Upper lobe of right lung (tissue), 1 donor: ENCODE results near the gene TESK2. TPM values are rescaled to one million over a fixed set of nuclear protein-coding genes. Genes with fewer than 3 reads are reported as not detected.

Experiments
- ATAC-seq: fragments of 200-7000 bp; cut with Tn5 transposase; one replicate; pipeline ENCODE4 v1.9.1; 2020; ENCODE audit warnings: mild to moderate bottlenecking, moderate library complexity
- DNase-seq: peaks from one replicate; pipeline ENCODE4 v3.0.0-alpha.2; 2020
- H3K27ac ChIP-seq: fragments of 200-600 bp; one replicate; pipeline ENCODE4 v1.8.0; 2022
- H3K27me3 ChIP-seq: fragments of 200-600 bp; one replicate; pipeline ENCODE4 v1.8.0; 2022; ENCODE audit warnings: mild to moderate bottlenecking
- H3K36me3 ChIP-seq: fragments of 200-600 bp; one replicate; pipeline ENCODE4 v1.8.0; 2022
- H3K4me1 ChIP-seq: fragments of 200-600 bp; one replicate; pipeline ENCODE4 v1.8.0; 2022
- H3K4me3 ChIP-seq: fragments of 200-600 bp; one replicate; pipeline ENCODE4 v1.8.0; 2022; ENCODE audit warnings: mild to moderate bottlenecking
- H3K9me3 ChIP-seq: fragments of 200-600 bp; one replicate; pipeline ENCODE4 v1.8.0; 2022
- intact Hi-C: fragments of 100-400 bp; cut with DNase I; formaldehyde crosslinking; loops from one replicate; pipeline ENCODE4 v1.11.0; 2022
- total RNA-seq: library from RNA; stranded (reverse); fragmentation: NEBNext Ultra II Directional; extraction: Animal tissue kit (Norgen Biotek cat#: 25700); gene quantifications from one replicate; pipeline ENCODE4 v1.2.1, GENCODE V29; 2021
- TF ChIP-seq, protein P1 (sequence below): fragments of 200-600 bp; IDR thresholded peaks from one replicate; pipeline ENCODE4 v1.8.0; 2022; ENCODE audit warnings: antibody characterized with exemption
- donor health status: DM: no; HTN: yes; CAD: no; lungs with severe emphysema.

TESK2 gene
- total RNA-seq, 1 donor from 2014 or later = 8.4 TPM

DNA sequence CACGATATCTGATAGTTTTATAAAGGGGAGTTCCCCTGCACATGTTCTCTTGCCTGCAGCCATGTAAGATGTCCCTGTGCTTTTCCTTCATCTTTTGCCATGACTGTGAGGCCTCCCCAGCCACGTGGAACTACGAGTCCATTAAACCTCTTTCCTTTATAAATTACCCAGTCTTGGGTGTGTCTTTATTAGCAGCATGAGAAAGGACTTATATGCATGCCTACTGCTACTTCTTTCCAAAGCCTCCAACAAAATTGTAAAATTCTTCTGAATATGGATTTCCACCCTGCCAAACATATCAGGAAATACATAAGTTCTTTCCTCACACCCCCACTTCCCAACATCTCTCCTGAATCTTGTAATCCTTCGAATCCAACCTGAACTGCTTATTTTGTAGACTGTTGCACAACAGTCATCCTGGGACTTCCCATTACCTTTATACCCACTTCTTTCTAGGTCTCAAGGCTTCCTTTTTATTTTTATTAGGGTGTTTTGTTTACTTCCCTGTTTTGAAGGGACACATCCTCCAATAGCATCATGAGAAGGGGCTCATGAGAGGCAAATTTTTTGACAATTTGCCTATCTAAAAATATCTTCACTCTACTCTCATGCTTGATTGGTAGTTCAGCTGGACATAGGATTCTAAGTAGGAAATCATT is 83.2 kb downstream of the TESK2 start:
- TF ChIP-seq, protein P1, sequence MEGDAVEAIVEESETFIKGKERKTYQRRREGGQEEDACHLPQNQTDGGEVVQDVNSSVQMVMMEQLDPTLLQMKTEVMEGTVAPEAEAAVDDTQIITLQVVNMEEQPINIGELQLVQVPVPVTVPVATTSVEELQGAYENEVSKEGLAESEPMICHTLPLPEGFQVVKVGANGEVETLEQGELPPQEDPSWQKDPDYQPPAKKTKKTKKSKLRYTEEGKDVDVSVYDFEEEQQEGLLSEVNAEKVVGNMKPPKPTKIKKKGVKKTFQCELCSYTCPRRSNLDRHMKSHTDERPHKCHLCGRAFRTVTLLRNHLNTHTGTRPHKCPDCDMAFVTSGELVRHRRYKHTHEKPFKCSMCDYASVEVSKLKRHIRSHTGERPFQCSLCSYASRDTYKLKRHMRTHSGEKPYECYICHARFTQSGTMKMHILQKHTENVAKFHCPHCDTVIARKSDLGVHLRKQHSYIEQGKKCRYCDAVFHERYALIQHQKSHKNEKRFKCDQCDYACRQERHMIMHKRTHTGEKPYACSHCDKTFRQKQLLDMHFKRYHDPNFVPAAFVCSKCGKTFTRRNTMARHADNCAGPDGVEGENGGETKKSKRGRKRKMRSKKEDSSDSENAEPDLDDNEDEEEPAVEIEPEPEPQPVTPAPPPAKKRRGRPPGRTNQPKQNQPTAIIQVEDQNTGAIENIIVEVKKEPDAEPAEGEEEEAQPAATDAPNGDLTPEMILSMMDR = no peak
- ATAC-seq (peak; percentile 39), DNase-seq (no peak)
- Histone ChIP-seq H3K4me1 (peaks cover 9% of the 10 kb centered on the region), H3K27me3 (no peaks in the 10 kb centered on the region), H3K27ac (no peak overlapping the region), H3K4me3 (no peak overlapping the region), H3K9me3 (no peaks in the 10 kb centered on the region), H3K36me3 (no peaks in the 10 kb centered on the region)
- intact Hi-C loops = no loop called here

DNA sequence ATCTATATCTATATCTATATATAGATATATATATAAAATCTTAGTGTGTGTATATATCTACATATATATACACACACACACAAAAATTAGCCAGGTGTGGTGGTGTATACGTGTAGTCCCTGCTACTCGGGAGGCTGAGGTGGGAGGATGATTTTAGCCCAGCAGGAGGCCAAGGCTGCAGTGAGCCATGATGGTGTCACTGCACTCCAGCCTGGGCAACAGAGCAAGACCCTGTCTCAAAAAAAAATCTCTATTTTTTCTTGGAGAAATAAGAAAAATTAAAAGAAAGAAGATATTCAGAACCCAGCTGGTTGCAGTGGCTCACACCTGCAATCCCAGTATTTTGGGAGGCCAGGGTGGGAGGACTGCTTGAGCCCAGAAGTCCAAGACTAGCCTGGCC is 85.3 kb downstream of the TESK2 start:
- DNase-seq (no peak), ATAC-seq (no peak)
- TF ChIP-seq, protein P1 = no peak
- Histone ChIP-seq H3K9me3 (no peaks in the 10 kb centered on the region), H3K27ac (no peak overlapping the region), H3K36me3 (no peaks in the 10 kb centered on the region), H3K4me1 (peaks cover 9% of the 10 kb centered on the region), H3K27me3 (no peaks in the 10 kb centered on the region), H3K4me3 (no peak overlapping the region)
- intact Hi-C loops = no loop called here

DNA sequence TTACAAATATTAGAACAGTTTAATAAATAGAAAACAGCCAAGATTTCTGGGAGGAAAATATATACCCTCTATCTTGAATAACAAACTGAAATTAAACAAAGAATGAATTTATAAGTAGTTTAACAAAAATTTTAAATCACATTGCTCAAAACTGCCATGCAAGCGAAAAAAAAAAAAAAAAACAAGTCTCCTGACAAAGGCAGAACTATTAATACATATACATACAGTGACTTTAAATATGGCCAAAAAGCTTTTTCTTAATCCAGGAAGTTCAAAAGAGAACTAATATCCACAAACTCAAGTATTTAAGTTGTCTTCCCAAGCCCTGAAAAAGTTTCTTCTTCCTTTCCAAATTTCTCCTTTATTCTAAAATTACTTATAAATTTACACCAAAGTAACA is 87.2 kb downstream of the TESK2 start:
- Histone ChIP-seq H3K4me3 (no peak overlapping the region), H3K27ac (no peak overlapping the region), H3K9me3 (no peaks in the 10 kb centered on the region), H3K27me3 (no peaks in the 10 kb centered on the region), H3K4me1 (peaks cover 9% of the 10 kb centered on the region), H3K36me3 (no peaks in the 10 kb centered on the region)
- no peak for ATAC-seq
- intact Hi-C loops = no loop called here
- TF ChIP-seq, protein P1 = no peak
- DNase-seq = no peak

DNA sequence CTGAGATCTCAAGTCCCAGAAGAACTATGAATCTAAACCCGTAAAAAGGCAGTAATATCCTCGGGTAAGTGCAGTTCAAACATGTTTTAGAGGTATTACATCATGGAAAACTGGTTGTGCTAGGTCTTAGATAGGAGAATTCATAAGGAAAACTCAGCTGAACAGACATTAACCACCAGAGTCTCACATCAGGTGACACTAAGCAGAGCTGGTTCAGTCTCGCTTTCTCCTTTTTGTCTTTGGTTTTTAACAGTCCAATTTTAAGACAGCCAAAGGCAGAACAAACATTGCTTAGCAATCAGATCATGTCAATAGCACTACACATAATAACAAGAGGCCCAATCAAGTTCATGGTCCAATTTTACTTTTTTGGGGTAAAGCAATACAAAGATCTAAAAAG is 87.7 kb downstream of the TESK2 start:
- intact Hi-C loops = no loop called here
- Histone ChIP-seq H3K9me3 (no peaks in the 10 kb centered on the region), H3K4me1 (peaks cover 9% of the 10 kb centered on the region), H3K36me3 (no peaks in the 10 kb centered on the region), H3K27me3 (no peaks in the 10 kb centered on the region), H3K27ac (no peak overlapping the region), H3K4me3 (no peak overlapping the region)
- DNase-seq (no peak), ATAC-seq (peak; percentile 62)
- TF ChIP-seq, protein P1 = no peak

DNA sequence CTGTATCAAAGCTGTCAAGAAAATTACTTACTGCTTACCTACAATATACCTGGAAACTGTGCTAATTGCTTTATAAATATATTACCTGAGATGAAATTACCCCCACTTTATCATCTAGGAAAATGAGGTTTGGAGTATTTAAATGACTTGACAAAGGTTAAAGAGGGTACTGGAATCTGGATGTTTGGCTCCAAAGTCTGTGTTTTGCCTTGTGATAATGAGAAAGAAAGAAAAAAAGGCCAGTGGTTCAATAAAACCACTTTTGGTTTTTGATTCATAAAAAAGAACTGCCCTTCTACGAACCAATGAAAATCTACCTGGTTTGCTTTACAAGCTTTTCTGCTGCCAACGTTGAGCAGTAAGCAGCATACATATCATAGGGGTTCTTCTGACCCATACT is 89.4 kb downstream of the TESK2 start:
- intact Hi-C loops = no loop called here
- Histone ChIP-seq H3K9me3 (no peaks in the 10 kb centered on the region), H3K27ac (no peak overlapping the region), H3K4me3 (no peak overlapping the region), H3K4me1 (peaks cover 9% of the 10 kb centered on the region), H3K36me3 (no peaks in the 10 kb centered on the region), H3K27me3 (no peaks in the 10 kb centered on the region)
- no peak for ATAC-seq
- DNase-seq = no peak
- TF ChIP-seq, protein P1 = no peak

DNA sequence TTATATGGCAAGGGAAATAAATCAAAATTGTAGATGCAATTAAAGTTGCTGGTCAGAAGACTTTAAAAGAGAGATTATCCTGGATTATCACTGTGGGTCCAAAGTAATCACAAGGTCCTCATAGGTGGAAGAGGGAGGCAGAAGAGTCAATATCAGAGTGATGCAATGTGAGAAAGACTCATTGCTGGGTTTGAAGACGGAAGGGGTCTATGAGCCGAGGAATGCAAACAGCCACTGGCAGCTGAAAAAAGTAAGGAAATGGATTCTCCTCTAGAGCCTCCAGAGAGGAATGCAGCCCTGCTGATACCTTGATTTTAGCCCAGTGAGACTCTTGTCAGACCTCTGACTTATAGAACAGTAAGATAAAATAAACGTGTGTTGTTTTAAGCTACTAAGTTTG is 90.9 kb downstream of the TESK2 start:
- TF ChIP-seq, protein P1 = no peak
- ATAC-seq (no peak), DNase-seq (no peak)

More for the DNA sequence above, 90.9 kb downstream of the TESK2 start:
- intact Hi-C loops = no loop called here
- no peak overlapping the region for H3K4me3 ChIP-seq
- no peak overlapping the region for H3K27ac ChIP-seq
- no peaks in the 10 kb centered on the region for H3K9me3 ChIP-seq
- no peaks in the 10 kb centered on the region for H3K27me3 ChIP-seq
- H3K4me1 ChIP-seq = peaks cover 9% of the 10 kb centered on the region
- no peaks in the 10 kb centered on the region for H3K36me3 ChIP-seq
